Umbilical cord (tissue), 2 donors: Measurements from ENCODE around the gene JPT2. TPM values are rescaled to one million over a fixed set of nuclear protein-coding genes. Genes with fewer than 3 reads are reported as not detected.

Source experiments
- DNase-seq: peaks from one replicate; pipeline ENCODE4 v3.0.0-alpha.2; 2015; ENCODE audit warnings: low spot score
- total RNA-seq: library from RNA; depleted of rRNA; stranded (reverse); fragments of >200 nt; gene quantifications from one replicate; pipeline ENCODE4 v1.2.3, GENCODE V29; 2014; ENCODE audit warnings: low replicate concordance; ENCODE audit not compliant: insufficient read depth

The JPT2 gene
- total RNA-seq, 1 donor from 2014 or later = 37.8 TPM

DNA sequence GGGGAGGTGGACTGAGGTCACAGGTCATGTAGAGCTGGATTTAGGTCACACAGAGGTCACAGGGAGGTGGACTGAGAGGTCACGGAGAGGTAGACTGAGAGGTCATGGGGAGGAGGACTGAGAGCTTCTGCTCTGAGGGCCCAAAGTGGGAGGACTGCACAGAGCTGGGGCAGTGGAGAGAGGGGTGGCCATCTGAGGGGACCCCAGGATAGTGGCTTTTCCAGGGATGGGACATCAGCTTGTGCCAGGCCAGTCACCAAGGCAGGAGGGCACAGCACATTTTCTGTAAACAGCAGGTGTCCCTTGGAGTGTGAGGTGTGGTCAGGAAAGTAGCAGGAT lies 26.1 kb upstream of the JPT2 start:
- no peak for DNase-seq

- DNase-seq = no peak
These were observed 25.1 kb upstream of the JPT2 start for GRCh38 chr16:1653023-1653422.

GRCh38 chr16:1654505-1655268 lies 23.4 kb upstream of the JPT2 start:
- DNase-seq = no peak

- DNase-seq = no peak
These were observed 22.7 kb upstream of the JPT2 start for GRCh38 chr16:1655269-1655807.

DNA sequence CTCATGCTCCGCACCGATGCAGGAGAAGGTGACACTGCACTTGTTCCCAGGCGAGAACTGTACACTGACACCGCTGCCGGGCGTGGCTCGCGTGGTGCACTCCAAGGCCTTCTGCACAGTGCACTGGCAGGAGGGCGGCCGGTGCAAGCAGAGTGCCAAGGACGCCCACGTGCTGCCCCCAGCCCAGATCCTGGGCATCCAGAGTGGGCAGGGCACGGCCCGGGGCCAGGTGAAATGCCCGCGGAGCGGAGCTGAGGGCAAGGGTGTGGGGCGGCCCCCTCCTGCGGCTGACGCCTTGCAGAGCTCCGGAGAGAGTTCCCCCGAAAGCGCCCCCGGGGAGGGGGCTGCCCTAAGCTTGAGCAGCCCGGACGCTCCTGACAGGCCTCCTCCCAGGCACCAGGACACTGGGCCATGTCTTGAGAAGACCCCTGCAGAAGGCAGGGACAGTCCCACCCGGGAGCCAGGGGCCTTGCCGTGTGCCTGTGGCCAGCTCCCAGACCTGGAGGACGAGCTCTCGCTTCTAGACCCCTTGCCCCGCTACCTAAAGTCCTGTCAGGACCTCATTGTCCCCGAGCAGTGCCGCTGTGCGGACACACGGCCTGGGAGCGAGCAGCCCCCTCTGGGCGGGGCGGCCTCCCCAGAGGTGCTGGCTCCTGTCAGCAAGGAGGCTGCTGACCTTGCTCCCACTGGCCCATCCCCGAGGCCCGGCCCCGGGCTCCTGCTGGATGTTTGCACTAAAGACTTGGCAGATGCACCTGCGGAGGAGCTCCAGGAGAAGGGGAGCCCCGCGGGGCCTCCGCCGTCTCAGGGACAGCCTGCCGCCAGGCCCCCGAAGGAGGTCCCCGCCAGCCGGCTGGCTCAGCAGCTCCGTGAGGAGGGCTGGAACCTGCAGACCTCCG lies 21.9 kb upstream of the JPT2 start:
- no peak for DNase-seq

DNA sequence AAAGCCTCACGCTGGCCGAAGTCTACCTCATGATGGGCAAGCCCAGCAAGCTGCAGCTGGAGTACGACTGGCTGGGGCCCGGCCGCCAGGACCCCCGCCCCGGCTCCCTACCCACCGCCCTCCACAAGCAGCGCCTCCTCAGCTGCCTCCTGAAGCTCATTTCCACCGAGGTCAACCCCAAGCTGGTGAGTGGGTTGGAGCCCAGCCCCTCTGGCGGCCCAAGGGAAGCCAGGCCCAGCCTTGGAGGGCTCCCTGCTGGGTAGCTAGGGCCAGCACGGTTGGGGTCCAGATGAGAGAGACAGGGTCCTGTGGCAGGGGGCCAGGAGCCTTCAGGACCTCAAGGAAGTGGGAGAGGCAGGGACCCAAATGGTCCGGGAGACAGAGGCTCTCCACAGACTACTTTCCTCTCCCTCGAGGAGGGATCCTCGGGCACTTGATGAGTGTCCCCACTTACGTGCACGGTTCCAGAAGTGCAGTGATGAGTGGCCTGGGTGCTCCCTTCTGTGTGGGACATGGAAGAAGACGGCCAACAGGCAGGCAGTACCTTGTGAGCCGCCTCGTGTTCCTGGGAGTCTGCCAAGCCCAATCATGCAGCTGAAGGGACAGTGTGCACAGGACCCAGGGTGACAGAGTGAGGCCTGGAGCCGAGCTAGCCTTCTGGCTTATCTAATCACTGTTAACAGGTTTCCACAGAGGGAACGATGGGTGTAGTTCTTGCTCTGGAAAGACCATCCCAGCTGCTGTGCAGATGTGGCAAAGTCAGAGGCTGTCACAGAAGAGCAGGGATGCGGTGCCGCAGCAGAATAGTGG lies 21.1 kb upstream of the JPT2 start:
- no peak for DNase-seq

DNA sequence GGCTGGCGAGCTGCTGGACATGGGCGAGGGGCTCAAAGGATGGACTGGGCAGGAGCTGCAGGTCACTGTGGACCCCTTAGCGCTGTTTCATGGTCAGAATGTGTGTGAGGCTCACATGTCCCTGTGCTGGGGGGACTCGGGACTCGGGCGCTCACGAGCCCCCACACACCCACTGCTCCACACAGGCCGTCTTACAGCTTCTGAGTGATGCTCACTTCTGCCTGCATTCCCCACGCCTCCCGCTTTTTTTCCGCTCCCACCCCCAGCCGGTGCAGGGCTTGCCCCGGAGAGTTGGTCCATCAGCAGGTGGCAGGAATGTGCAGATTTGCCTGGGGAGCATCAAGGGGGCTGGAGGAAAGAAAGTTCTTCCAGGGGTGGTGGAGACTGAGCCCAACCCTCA lies 20.2 kb upstream of the JPT2 start:
- no peak for DNase-seq

GRCh38 chr16:1659031-1659430 lies 19.0 kb upstream of the JPT2 start:
- DNase-seq = no peak

GRCh38 chr16:1661826-1662225 lies 16.3 kb upstream of the JPT2 start:
- DNase-seq = no peak

DNA sequence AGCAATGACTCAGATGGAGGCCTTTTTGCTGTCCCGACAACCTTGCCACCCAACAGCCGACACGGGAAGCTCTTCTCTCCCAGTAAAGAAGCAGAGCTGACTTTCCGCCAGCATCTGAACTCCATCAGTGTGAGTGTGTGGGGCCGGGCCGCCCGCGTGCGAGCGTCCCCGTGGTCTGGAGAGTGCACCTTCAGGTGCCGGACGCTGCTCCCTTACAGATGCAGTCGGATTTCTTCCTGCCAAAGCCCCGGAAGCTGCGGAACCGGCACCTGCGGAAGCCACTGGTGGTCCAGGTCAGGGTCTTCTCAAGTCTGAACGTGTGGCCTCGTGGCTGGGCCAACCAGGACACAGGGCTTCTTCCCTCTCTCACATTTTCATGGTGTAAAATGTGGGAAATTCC lies 15.5 kb upstream of the JPT2 start:
- no peak for DNase-seq

GRCh38 chr16:1665829-1666228 lies 12.2 kb upstream of the JPT2 start:
- no peak for DNase-seq

DNA sequence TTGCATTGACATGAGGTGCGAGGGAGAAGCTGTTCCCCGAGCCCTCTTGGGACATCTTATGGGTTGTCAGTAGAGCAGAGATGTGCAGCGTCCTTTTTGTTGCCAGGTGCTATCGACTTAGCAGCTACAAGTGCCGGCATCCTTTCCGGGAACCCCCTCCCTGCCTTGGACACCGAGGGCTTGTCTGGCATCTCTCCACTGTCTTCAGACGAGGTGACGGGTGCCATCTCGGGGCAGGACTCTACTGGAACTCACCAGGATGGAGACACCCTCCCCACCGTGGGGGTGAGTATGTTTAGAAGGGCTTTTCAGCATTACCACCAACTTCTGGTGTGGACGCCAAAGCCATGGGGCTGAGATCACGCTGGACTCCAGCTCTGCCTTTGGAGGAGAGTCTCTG lies 11.8 kb upstream of the JPT2 start:
- DNase-seq = no peak

DNA sequence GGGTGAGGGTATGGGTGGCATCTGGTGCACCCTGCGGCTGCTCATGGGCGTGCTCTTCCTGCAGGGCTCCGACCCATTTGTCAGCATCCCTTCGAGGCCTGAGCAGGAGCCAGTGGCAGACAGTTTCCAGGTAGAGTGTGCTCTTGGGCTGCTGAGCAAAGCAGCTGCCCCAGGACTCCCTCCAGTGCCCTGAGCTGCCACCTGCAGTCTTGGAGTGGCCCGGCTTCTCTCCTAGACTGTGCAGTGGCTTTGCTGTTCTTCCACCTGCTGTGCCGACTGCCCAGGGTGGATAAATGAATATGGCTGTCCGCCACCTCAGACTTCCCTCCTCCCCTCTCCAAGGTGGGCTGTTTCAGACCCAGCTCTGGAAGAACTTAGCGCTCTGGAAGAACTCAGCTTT lies 10.8 kb upstream of the JPT2 start:
- no peak for DNase-seq

GRCh38 chr16:1667916-1668315 lies 10.2 kb upstream of the JPT2 start:
- no peak for DNase-seq

DNA sequence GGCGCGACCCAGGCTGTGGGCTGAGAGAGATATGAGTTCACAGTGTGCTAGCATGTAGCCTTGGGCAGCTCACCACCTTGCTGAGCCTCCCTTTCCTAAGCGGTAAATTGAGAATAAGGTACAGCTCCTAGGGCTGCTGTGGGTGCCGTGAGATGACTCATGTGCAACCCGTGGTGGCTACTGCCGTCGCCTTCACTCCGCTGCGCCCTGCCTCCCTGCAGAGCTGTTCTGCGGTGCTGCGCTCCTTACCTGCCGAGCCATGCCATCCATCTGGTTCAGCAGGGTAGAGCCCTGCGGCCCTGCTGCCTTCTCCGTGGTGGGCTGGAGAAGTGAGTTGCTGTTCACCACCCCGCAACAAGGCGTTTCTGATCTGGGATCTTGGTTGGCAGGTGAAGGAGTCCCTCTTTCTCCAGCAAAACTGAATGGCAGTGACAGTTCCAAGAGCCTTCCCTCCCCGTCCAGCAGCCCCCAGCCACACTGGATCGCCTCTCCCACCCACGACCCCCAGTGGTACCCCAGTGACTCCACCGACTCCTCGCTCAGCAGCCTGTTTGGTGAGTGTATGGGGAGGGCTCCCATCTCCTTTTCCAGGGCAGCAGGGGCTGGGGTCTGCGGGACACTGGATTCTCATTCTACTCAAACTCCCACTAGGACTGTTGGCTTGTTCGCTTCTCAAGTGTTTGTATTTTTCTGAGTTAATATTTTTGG lies 9.3 kb upstream of the JPT2 start:
- DNase-seq = no peak

DNA sequence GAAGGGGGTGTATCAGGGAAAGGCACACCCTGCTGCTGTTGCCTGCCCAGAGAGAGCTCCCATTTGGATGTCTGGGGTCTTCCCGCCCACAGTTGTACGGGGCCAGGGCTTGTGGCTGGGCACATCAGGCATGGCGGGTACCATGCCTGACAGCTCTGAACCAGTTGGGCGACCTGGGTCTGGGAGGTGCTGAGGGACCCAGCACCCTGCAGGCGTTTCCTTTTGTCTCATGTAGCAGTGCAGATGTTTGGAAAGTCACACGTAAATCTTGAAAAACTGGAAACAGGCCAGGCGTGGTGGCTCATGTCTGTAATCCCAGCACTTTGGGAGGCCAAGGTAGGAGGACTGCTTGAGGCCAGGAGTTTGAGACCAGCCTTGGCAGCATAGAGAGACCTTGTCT lies 8.4 kb upstream of the JPT2 start:
- no peak for DNase-seq

GRCh38 chr16:1670371-1670770 lies 7.7 kb upstream of the JPT2 start:
- DNase-seq = no peak

DNA sequence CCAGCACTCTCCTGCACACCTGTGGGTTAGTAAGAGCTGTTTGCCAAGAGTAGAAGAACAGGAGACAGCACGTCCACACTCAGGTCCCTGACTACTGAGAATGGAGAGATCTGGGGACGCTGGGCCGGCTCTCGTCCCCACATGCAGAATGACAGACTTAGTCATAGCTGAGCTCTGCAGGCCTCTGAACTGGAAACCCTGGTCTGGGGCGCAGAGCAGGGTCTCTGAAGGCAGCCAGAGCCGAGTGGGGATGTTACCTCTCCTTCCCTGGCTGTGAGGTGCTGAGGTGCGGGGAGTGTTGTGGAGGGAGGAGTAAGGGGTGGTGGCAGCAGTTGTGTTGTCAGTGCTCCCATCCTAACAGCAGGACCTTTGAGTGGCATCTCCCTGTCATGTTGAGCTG lies 7.2 kb upstream of the JPT2 start:
- no peak for DNase-seq

DNA sequence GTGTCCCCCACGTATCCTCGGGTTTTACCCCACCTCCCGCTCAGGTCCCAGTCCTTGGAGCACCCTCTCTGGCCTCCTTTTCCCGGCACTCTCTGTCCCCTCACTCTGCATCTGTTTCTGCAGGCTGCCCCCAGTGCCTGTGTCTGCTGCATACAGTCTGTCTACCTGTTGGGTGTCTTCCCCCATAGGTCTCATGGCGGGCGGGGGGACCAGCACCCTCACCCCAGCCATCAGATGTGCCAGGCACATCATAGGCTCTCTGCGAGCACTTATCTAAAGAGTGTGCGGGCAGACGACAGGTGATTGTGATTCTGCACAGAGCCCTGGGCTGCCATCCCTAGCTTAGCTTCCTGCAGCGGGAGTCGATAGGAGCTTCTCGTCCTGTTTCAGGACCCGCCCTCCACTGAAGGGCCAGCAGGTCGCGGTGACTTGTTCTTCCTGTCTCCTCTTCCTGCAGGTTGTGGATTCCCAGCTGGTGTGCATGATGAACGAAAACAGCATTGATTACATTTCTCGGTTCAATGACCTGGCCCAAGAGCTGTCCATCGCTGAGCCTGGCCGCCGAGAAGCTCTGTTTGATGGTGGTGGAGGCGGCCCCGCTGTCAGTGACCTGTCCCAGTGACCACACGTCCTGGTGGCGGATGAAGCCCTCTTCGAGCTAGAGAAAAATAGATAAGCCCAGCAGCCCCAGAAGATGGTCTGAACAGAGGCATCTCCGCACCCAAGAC lies 4.5 kb upstream of the JPT2 start:
- DNase-seq = no peak

DNA sequence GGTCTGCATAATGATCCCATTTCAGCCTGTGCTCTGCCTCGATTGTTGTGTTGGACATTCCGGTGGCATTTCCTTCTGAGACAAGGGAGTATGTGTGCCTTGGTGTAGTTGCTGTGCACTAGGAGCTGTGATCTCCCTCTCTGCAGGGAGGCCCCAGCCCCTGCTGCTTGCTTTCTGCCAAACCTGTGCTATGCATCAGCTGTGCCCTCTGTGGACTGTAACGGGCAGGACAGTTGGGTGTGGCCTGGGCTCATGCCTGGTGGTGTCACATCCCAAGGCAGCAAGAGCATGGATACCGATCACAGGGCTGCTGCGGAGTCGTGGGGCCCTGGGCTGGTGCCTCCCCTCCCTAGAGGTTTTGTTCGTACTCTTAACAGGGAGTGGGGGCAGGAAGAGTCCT lies 3.8 kb upstream of the JPT2 start:
- no peak for DNase-seq
